HepG2 (cell line): ENCODE results near the gene MAP3K20. TPM values are rescaled to one million over a fixed set of nuclear protein-coding genes. Genes with fewer than 3 reads are reported as not detected.
A peak's percentile ranks its signal among the peaks of the same experiment; 100 is the strongest.

Source experiments
- ATF1 ChIP-seq: IDR thresholded peaks from 2 replicates; pipeline ENCODE4 v1.6.1; 2016; ENCODE audit warnings: mild to moderate bottlenecking, control low read depth
- CBX2 ChIP-seq, 2 experiments: fragments of 200-600 bp in 1 of 2; sonication (generic); formaldehyde crosslinking in 1 of 2; IDR thresholded peaks; 2 replicates each; pipeline versions ENCODE4 v1.7.0 to v1.8.1; 2018 to 2022; ENCODE audit warnings: low read depth in 2 of 2, low read length in 1 of 2, mild to moderate bottlenecking in 1 of 2, missing genetic modification reagents in 1 of 2
- GATAD2A ChIP-seq: IDR thresholded peaks from 2 replicates; pipeline ENCODE4 v1.6.1; 2016
- GTF3A ChIP-seq: sonication (generic); formaldehyde crosslinking; conservative IDR thresholded peaks from 2 replicates; pipeline ENCODE4 v1.4.0; 2020; ENCODE audit warnings: mild to moderate bottlenecking, missing genetic modification reagents
- HNF4G ChIP-seq, 2 experiments: sonication (generic) in 1 of 2; formaldehyde crosslinking in 1 of 2; IDR thresholded peaks; 2 replicates each; pipeline versions ENCODE4 v1.4.0 to v1.6.1; 2011 to 2020; ENCODE audit warnings: borderline replicate concordance in 2 of 2, low read depth in 2 of 2, mild to moderate bottlenecking in 2 of 2, low read length in 1 of 2, missing genetic modification reagents in 1 of 2, moderate library complexity in 1 of 2
- IRF2 ChIP-seq: IDR thresholded peaks from 2 replicates; pipeline ENCODE4 v1.6.1; 2018; ENCODE audit warnings: missing genetic modification reagents, missing compliant biosample characterization
- MXD1 ChIP-seq: sonication (generic); formaldehyde crosslinking; IDR thresholded peaks from 2 replicates; pipeline ENCODE4 v1.4.0; 2020; ENCODE audit warnings: mild to moderate bottlenecking, missing genetic modification reagents
- NCOA5 ChIP-seq: sonication (generic); formaldehyde crosslinking; IDR thresholded peaks from 2 replicates; pipeline ENCODE4 v1.4.0; 2020; ENCODE audit warnings: missing genetic modification reagents
- NR0B2 ChIP-seq: sonication (generic); formaldehyde crosslinking; IDR thresholded peaks from 2 replicates; pipeline ENCODE4 v1.4.0; 2020; ENCODE audit warnings: mild to moderate bottlenecking, missing genetic modification reagents
- RBM22 ChIP-seq: fragments of 200-400 bp; formaldehyde crosslinking; optimal IDR thresholded peaks from 2 replicates; pipeline ENCODE3; 2017; ENCODE audit warnings: mild to moderate bottlenecking, low read length, moderate library complexity
- SAFB2 ChIP-seq: sonication (generic); formaldehyde crosslinking; IDR thresholded peaks from 2 replicates; pipeline ENCODE4 v1.5.1; 2020; ENCODE audit warnings: missing genetic modification reagents, low read depth, mild to moderate bottlenecking, borderline replicate concordance
- SIX1 ChIP-seq: sonication (generic); formaldehyde crosslinking; IDR thresholded peaks from 2 replicates; pipeline ENCODE4 v1.4.0; 2020; ENCODE audit warnings: missing genetic modification reagents, borderline replicate concordance
- TARDBP ChIP-seq: sonication (generic); formaldehyde crosslinking; IDR thresholded peaks from 2 replicates; pipeline ENCODE4 v1.8.0; 2022; ENCODE audit warnings: mild to moderate bottlenecking, missing genetic modification reagents
- TCF12 ChIP-seq, 2 experiments: fragments of 450-650 bp in 1 of 2; sonication (generic) in 1 of 2; formaldehyde crosslinking in 1 of 2; IDR thresholded peaks; 2 replicates each; pipeline versions ENCODE4 v1.6.1 to v1.8.0; 2017 to 2022; ENCODE audit warnings: antibody characterized with exemption in 1 of 2, mild to moderate bottlenecking in 1 of 2, missing genetic modification reagents in 1 of 2, moderate library complexity in 1 of 2
- ZNF598 ChIP-seq: sonication (generic); formaldehyde crosslinking; IDR thresholded peaks from 2 replicates; pipeline ENCODE4 v1.5.1; 2020; ENCODE audit warnings: mild to moderate bottlenecking, missing genetic modification reagents, borderline replicate concordance
- ZNF629 ChIP-seq: sonication (generic); formaldehyde crosslinking; conservative IDR thresholded peaks from 2 replicates; pipeline ENCODE4 v1.5.0; 2020; ENCODE audit warnings: missing genetic modification reagents
- ZNF710 ChIP-seq: sonication (generic); formaldehyde crosslinking; IDR thresholded peaks from 2 replicates; pipeline ENCODE4 v1.5.0; 2020; ENCODE audit warnings: mild to moderate bottlenecking, missing genetic modification reagents, borderline replicate concordance
- polyA plus RNA-seq, 8 experiments: library from polyadenylated mRNA; depleted of rRNA in 3 of 8; stranded (reverse) in 7 of 8; unstranded in 1 of 8; fragments of >200 nt; fragmentation: Illumina TruSeq in 4 of 8; extraction: Trizol in 4 of 8; gene quantifications; 2 replicates each; pipeline versions ENCODE4 v1.2.1 to v1.2.3, GENCODE V29; 2011 to 2016; ENCODE audit warnings: low read depth in 4 of 8, missing spikeins in 1 of 8, mixed read lengths in 1 of 8; ENCODE audit not compliant: insufficient read depth in 1 of 8
- total RNA-seq, 5 experiments: library from RNA; depleted of rRNA; stranded (reverse); fragments of >200 nt; fragmentation: Illumina TruSeq; extraction: Trizol; gene quantifications; 2 replicates each; pipeline ENCODE4 v1.2.3, GENCODE V29; 2016; ENCODE audit warnings: low read depth in 1 of 5
- TF ChIP-seq, protein P1 (sequence below): sonication (generic); formaldehyde crosslinking; IDR thresholded peaks from 2 replicates; pipeline ENCODE4 v1.4.0; 2020; ENCODE audit warnings: missing genetic modification reagents
- TF ChIP-seq, protein P2 (sequence below): sonication (generic); formaldehyde crosslinking; IDR thresholded peaks from 2 replicates; pipeline ENCODE4 v1.4.0; 2020; ENCODE audit warnings: low read depth, missing genetic modification reagents

Gene MAP3K20
- total and polyA plus RNA-seq, 2 of the 13 experiments (the other 11 are each of a cell fraction or from before 2014, with no cell fraction given) = 5.2 to 13.5 TPM

GRCh38 chr2:173058673-173059072, 17.0 kb upstream of the MAP3K20 start (continued):
- TF ChIP-seq ZNF710 (CRISPR knock-in tag) (0 out of 2 replicates have a peak, but pooled peaks have one; percentile 23), NCOA5 (CRISPR knock-in tag) (no peak), GTF3A (no peak), TCF12 (IDR thresholded peaks at IDR 0.05) (no peak), TCF12 (CRISPR knock-in tag; IDR thresholded peaks at IDR 0.05) (no peak), ATF1 (no peak), SIX1 (CRISPR knock-in tag) (peak; percentile 98), CBX2 (IDR thresholded peaks at IDR 0.05; ENCODE audit: low read depth, low read length) (no peak), CBX2 (CRISPR knock-in tag; IDR thresholded peaks at IDR 0.05; ENCODE audit: low read depth) (no peak), ZNF598 (CRISPR knock-in tag) (no peak), GATAD2A (CRISPR knock-in tag) (peak; percentile 37; the same call in 1 of the 2 replicates), MXD1 (no peak), TARDBP (CRISPR knock-in tag) (no peak), NR0B2 (CRISPR knock-in tag) (no peak), ZNF629 (CRISPR knock-in tag) (no peak), IRF2 (0 out of 2 replicates have a peak, but pooled peaks have one; percentile 23), RBM22 (no peak), SAFB2 (no peak), HNF4G (IDR thresholded peaks at IDR 0.05; ENCODE audit: borderline replicate concordance, low read depth, low read length) (peak; percentile 44; the same call in 1 of the 2 replicates), HNF4G (CRISPR knock-in tag; IDR thresholded peaks at IDR 0.05; ENCODE audit: borderline replicate concordance, low read depth) (no peak)
- TF ChIP-seq, protein P1, sequence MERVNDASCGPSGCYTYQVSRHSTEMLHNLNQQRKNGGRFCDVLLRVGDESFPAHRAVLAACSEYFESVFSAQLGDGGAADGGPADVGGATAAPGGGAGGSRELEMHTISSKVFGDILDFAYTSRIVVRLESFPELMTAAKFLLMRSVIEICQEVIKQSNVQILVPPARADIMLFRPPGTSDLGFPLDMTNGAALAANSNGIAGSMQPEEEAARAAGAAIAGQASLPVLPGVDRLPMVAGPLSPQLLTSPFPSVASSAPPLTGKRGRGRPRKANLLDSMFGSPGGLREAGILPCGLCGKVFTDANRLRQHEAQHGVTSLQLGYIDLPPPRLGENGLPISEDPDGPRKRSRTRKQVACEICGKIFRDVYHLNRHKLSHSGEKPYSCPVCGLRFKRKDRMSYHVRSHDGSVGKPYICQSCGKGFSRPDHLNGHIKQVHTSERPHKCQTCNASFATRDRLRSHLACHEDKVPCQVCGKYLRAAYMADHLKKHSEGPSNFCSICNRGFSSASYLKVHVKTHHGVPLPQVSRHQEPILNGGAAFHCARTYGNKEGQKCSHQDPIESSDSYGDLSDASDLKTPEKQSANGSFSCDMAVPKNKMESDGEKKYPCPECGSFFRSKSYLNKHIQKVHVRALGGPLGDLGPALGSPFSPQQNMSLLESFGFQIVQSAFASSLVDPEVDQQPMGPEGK (CRISPR knock-in tag) = no peak
- TF ChIP-seq, protein P2, sequence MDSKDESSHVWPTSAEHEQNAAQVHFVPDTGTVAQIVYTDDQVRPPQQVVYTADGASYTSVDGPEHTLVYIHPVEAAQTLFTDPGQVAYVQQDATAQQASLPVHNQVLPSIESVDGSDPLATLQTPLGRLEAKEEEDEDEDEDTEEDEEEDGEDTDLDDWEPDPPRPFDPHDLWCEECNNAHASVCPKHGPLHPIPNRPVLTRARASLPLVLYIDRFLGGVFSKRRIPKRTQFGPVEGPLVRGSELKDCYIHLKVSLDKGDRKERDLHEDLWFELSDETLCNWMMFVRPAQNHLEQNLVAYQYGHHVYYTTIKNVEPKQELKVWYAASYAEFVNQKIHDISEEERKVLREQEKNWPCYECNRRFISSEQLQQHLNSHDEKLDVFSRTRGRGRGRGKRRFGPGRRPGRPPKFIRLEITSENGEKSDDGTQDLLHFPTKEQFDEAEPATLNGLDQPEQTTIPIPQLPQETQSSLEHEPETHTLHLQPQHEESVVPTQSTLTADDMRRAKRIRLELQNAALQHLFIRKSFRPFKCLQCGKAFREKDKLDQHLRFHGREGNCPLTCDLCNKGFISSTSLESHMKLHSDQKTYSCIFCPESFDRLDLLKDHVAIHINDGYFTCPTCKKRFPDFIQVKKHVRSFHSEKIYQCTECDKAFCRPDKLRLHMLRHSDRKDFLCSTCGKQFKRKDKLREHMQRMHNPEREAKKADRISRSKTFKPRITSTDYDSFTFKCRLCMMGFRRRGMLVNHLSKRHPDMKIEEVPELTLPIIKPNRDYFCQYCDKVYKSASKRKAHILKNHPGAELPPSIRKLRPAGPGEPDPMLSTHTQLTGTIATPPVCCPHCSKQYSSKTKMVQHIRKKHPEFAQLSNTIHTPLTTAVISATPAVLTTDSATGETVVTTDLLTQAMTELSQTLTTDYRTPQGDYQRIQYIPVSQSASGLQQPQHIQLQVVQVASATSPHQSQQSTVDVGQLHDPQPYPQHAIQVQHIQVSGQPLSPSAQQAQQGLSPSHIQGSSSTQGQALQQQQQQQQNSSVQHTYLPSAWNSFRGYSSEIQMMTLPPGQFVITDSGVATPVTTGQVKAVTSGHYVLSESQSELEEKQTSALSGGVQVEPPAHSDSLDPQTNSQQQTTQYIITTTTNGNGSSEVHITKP = peak; percentile 68; the same call in 1 of the 2 replicates
